ENCODE measurements around the gene ANKDD1A.

Gene ANKDD1A

GRCh38 chr15:64979252-64979710 lies 67.6 kb downstream of the ANKDD1A start:
- no peak for DNase-seq

GRCh38 chr15:64981812-64982431 lies 70.2 kb downstream of the ANKDD1A start:
- DNase-seq = no peak

GRCh38 chr15:64982472-64982871 lies 70.8 kb downstream of the ANKDD1A start:
- DNase-seq = no peak

- DNase-seq = no peak
Measured at GRCh38 chr15:64985366-64986033, 73.8 kb downstream of the ANKDD1A start.

GRCh38 chr15:64987136-64987535 lies 75.4 kb downstream of the ANKDD1A start:
- DNase-seq = no peak

GRCh38 chr15:64989416-64990167 lies 77.9 kb downstream of the ANKDD1A start, which contains the start of gene SPG21:
Gene SPG21, minus strand, starts transcription at chr15:64989914. Its CDS starts 6,345 bp downstream, at chr15:64983569.
- DNase-seq = peak; percentile 97

GRCh38 chr15:64990168-64990470 lies 78.4 kb downstream of the ANKDD1A start:
- no peak for DNase-seq

GRCh38 chr15:64991536-64992135 lies 79.9 kb downstream of the ANKDD1A start:
- DNase-seq = no peak

- DNase-seq = no peak
Measured at GRCh38 chr15:64993290-64993689, 81.6 kb downstream of the ANKDD1A start.

GRCh38 chr15:64997066-64997465 lies 85.4 kb downstream of the ANKDD1A start:
- no peak for DNase-seq

GRCh38 chr15:64997745-64998375 lies 86.2 kb downstream of the ANKDD1A start:
- no peak for DNase-seq

- DNase-seq = no peak
Measured at GRCh38 chr15:65004993-65005392, 93.3 kb downstream of the ANKDD1A start.

GRCh38 chr15:65006876-65007275 lies 95.2 kb downstream of the ANKDD1A start:
- DNase-seq = no peak

Data from activated effector memory CD4-positive, alpha-beta T cell treated with anti-CD3 and anti-CD28 coated beads, Interleukin-2, amount 50 U/mL, for 16 hours (primary cell).